ENCODE results near the gene ELOB. TPM values are rescaled to one million over a fixed set of nuclear protein-coding genes. Genes with fewer than 3 reads are reported as not detected.

The ELOB gene
- total RNA-seq, 1 experiment from 2014 or later: 319 TPM

DNA sequence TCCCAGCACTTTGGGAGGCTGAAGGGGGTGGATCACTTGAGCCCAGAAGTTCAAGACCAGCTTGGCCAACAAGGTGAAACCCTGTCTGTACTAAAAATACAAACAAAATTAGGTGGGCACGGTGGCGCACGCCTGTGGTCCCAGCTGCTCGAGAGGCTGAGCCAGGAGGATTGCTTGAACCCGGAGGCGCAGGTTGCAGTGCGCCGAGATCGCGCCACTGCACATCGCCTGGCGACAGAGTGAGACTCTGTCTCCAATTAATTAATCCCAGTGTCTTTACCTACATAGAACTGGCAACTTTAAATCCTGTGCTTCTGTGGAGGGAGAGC is 1.5 kb upstream of the ELOB start:
- TF ChIP-seq, protein P1, sequence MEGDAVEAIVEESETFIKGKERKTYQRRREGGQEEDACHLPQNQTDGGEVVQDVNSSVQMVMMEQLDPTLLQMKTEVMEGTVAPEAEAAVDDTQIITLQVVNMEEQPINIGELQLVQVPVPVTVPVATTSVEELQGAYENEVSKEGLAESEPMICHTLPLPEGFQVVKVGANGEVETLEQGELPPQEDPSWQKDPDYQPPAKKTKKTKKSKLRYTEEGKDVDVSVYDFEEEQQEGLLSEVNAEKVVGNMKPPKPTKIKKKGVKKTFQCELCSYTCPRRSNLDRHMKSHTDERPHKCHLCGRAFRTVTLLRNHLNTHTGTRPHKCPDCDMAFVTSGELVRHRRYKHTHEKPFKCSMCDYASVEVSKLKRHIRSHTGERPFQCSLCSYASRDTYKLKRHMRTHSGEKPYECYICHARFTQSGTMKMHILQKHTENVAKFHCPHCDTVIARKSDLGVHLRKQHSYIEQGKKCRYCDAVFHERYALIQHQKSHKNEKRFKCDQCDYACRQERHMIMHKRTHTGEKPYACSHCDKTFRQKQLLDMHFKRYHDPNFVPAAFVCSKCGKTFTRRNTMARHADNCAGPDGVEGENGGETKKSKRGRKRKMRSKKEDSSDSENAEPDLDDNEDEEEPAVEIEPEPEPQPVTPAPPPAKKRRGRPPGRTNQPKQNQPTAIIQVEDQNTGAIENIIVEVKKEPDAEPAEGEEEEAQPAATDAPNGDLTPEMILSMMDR (conservative IDR thresholded peaks at IDR 0.05): no peak
- Mint-ChIP-seq H3K27ac (peak overlapping the region; percentile 97 to 100 (median 98); a peak in 6 of 7 replicates), H3K36me3 (ENCODE audit: insufficient read depth in 1 of 3, low read depth in 3 of 3) (peaks cover 3 to 33% (median 25%) of the 10 kb centered on the region in 3 experiments), H3K27me3 (ENCODE audit: low read depth) (peaks cover 3% of the 10 kb centered on the region; the same call in 1 of the 2 replicates), H3K4me3 (peak overlapping the region; percentile 91 to 96), H3K4me1 (peaks cover 18 to 32% of the 10 kb centered on the region in 2 experiments), H3K9me3 (peaks cover 0 to 3% of the 10 kb centered on the region in 2 experiments; a peak in 2 of 5 replicates)
- Histone ChIP-seq H3K23me2 (ENCODE audit: insufficient read length, low read depth, low read length, poor library complexity, severe bottlenecking) (peaks cover 14% of the 10 kb centered on the region), H3K79me2 (ENCODE audit: insufficient read depth, low read length) (peaks cover 9% of the 10 kb centered on the region; the same call in 1 of the 2 replicates), H2BK15ac (ENCODE audit: low read depth, low read length) (no peak overlapping the region), H4K91ac (ENCODE audit: insufficient read length, low read depth, low read length) (no peak overlapping the region), H2AFZ (ENCODE audit: low read length) (no peak overlapping the region), H2AK5ac (ENCODE audit: insufficient read length, low read length) (no peak overlapping the region), H2BK12ac (ENCODE audit: insufficient read length, low read depth, low read length) (no peak overlapping the region), H4K20me1 (ENCODE audit: control insufficient read depth, insufficient read depth, insufficient read length) (no peaks in the 10 kb centered on the region), H3K27me3 (ENCODE audit: insufficient read depth, low read length) (no peaks in the 10 kb centered on the region), H2BK5ac (ENCODE audit: insufficient read length, low read length) (no peak overlapping the region), H2BK20ac (ENCODE audit: low read depth, low read length, poor library complexity, severe bottlenecking) (no peak overlapping the region), H3K9me3 (ENCODE audit: control insufficient read depth, low read depth, low read length) (no peaks in the 10 kb centered on the region), H3K56ac (ENCODE audit: insufficient read length, low read depth, low read length) (no peak overlapping the region), H3K27ac (ENCODE audit: insufficient read length, low read depth, low read length) (no peak overlapping the region), H4K8ac (replicated peaks; ENCODE audit: insufficient read length, low read depth, low read length) (no peak overlapping the region), H3K23ac (ENCODE audit: insufficient read length, low read depth, low read length) (no peak overlapping the region), H3K4me2 (ENCODE audit: insufficient read depth, insufficient read length, low read length) (peak overlapping the region; percentile 90), H3K79me1 (ENCODE audit: insufficient read depth, low read depth, low read length, poor library complexity, severe bottlenecking) (peaks cover 6% of the 10 kb centered on the region), H3K4me1 (ENCODE audit: insufficient read depth, low read length) (no peaks in the 10 kb centered on the region), H3K4ac (ENCODE audit: low read depth, low read length) (no peak overlapping the region), H3K18ac (ENCODE audit: insufficient read length, low read depth, low read length) (no peak overlapping the region), H3K14ac (ENCODE audit: insufficient read depth, low read length) (no peak overlapping the region), H4K5ac (ENCODE audit: insufficient read length, low read depth, low read length) (no peak overlapping the region), H3T11ph (ENCODE audit: low read length) (no peak overlapping the region), H2BK120ac (ENCODE audit: low read depth, low read length, poor library complexity, severe bottlenecking) (no peak overlapping the region), H3K9ac (ENCODE audit: extremely low read depth, insufficient read length, low read length) (no peak overlapping the region)
- DNase-seq: no peak
- no CpG with 5 or more reads among the region's 12 CpGs for WGBS (ENCODE audit: extremely low coverage, insufficient read length, low lambda C conversion rate)
